Stimulated activated naive CD8-positive, alpha-beta T cell treated with anti-CD3 and anti-CD28 coated beads, Interleukin-15, Interleukin-2, amounts not matched to agents 100 U/mL and 50 U/mL, for 24 hours (primary cell): Measurements from ENCODE around the gene SLFN12L.
"Not testable (repeated sequence)": the region's sequence is repeated elsewhere in the genome, so short reads cannot be mapped to it uniquely, and the experiment has no call there.

Source experiments
- ATAC-seq: fragments of 150-1000 bp; cut with Tn5 transposase; one replicate; pipeline ENCODE4 v1.10.0; 2021
- DNase-seq: peaks from one replicate; pipeline ENCODE4 v3.0.0; 2021

Gene SLFN12L

GRCh38 chr17:35542990-35543389 is 5.5 kb upstream of the SLFN12L start:
- ATAC-seq, result no peak
- DNase-seq, result no peak

GRCh38 chr17:35541434-35541833 is 4.0 kb upstream of the SLFN12L start:
- DNase-seq (no peak), ATAC-seq (no peak)

GRCh38 chr17:35540589-35541404 is 3.3 kb upstream of the SLFN12L start:
- DNase-seq (peak; percentile 64), ATAC-seq (peak; percentile 42)

DNA sequence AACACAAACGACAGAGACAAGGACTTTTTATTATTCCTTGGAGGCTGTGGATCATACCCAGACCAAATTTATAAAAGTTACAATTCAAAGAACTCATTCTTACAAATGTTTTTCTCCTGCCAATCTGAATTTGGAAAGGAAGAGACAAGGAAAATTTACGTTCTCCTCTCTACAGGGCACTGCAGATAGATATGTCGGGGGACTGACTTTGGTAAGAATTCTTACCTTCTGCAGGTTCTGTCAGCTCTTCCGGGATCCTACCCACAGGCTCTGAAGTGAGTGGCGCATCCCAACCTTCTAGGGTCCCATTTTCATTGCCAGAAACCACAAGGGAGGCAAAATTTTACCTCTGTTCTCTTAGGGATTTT is 2.2 kb upstream of the SLFN12L start:
- ATAC-seq, result no peak
- no peak for DNase-seq

DNA sequence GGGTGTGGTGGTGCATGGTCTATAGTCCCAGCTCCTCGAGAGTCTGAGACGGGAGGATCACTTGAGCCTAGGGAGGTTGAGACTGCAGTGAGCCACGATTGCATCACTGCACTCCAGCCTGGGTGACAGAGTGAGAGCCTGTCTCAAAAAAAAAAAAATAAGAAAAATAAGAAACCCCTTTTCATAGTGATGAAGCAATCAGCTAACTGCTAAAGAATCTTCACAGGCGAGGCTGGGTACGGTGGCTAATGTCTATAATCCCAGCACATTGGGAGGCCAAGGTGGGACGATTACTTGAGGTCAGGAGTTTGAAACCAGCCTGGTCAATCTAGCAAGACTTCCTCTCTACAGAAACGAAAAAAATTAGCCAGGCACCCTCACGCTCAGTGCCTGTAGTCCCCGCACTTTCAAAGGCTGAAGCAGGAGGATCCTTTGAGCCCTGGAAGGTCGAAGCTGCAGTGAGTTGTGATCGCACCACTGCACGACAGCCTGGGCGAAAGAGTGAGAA is 760 bp downstream of the SLFN12L start:
- ATAC-seq (peak; percentile 51), DNase-seq (peak; percentile 41)

GRCh38 chr17:35535406-35535805 is 2.1 kb downstream of the SLFN12L start:
- DNase-seq, ATAC-seq: not testable (repeated sequence)

GRCh38 chr17:35534576-35535093 is 2.8 kb downstream of the SLFN12L start:
- no peak for DNase-seq
- no peak for ATAC-seq

DNA sequence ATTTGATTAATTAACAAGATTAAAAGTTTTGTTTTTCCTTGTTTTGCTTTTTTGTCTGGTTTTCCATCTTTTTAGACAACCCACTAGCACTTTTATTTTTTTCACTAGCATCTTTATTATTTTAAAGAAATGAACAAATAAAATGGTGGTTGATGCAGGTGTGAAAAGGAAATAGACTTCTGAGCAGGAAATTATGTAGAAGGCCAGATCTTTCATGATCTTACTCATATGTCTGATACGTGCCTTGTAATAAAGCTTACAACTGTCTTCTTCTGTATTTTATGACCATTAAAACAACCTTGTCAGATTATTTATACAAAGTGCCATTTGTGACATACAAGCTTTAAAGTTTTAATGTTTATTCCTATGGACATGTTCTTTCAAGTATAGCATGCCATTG is 6.3 kb downstream of the SLFN12L start:
- ATAC-seq (no peak), DNase-seq (no peak)

- DNase-seq, result no peak
- no peak for ATAC-seq
These were observed 7.6 kb downstream of the SLFN12L start for GRCh38 chr17:35529866-35530265.

DNA sequence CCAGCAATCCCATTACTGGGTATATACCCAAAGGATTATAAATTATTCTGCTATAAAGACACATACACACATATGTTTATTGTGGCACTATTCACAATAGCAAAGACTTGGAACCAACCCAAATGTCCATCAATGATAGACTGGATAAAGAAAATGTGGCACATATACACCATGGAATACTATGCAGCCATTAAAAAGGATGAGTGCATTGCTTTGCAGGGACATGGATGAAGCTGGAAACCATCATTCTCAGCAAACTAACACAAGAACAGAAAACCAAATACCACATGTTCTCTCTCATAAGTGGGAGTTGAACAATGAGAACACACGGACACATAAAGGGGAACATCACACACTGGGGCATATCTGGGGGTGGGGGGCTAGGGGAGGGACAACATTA is 8.2 kb downstream of the SLFN12L start:
- ATAC-seq, DNase-seq: not testable (repeated sequence)

- DNase-seq, result no peak
- no peak for ATAC-seq
These were observed 14.2 kb downstream of the SLFN12L start for GRCh38 chr17:35523296-35523695.

DNA sequence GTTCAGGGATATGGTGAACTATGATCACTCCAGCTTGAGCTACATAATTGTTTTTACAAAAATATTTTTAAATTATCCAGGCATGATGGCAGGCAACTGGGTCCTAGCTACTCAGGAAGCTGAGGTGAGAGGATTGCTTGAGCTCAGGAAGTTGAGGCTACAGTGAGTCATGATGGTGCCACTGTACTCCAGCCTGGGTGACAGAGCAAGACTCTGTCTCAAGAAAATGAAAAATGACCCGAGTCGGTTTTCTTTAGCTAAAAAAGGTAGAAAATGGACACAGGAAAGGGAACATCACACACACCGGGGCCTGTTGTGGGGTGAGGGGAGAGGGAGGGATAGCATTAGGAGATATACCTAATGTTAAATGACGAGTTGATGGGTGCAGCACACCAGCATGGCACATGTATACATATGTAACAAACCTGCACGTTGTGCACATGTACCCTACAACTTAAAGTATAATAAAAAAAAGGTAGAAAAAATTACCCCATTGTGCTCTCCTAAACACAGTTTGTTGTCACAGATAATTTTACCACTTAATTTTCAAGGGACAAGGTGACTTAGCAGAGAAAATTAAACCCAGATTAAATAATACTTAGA is 15.7 kb downstream of the SLFN12L start:
- DNase-seq, result peak; percentile 37
- ATAC-seq, result peak; percentile 88

DNA sequence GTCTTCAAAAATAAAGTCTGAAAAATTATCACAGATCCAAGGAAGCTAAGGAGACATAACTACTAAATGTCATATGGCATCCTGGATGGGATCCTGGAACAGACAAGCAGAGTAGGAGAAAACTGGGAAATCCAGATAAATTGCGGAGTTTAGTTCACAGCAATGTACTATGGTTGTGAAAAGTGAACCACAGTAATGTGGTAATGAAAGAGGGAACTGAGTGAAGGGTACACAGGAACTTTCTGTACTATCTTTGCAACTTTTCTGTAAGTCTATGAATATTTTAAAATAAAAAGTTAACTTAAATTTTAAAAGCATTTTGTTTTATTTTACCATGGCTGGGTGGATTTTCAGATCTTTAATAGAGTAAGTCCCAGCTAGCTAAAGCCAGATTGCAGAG is 16.3 kb downstream of the SLFN12L start:
- DNase-seq (no peak), ATAC-seq (no peak)

GRCh38 chr17:35519906-35520442 is 17.5 kb downstream of the SLFN12L start:
- DNase-seq (no peak), ATAC-seq (no peak)

DNA sequence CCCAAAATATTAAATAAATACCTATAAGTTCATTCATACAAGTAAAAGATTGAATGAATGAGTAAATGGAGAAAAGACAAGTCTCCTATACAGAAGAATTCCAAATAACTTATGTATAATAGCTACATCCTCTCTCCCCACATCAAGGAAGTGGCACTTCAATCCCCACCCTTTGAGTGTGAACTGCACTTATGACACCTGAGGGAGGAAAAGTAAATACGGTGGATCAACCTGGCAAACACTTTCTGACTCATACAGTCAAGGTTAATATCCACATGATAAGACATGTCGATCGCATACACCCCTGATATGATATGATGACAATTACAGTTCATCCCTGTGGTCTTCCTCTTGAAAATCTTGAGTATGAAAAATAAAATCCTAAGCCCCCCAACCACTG is 18.0 kb downstream of the SLFN12L start:
- DNase-seq (no peak), ATAC-seq (no peak)

DNA sequence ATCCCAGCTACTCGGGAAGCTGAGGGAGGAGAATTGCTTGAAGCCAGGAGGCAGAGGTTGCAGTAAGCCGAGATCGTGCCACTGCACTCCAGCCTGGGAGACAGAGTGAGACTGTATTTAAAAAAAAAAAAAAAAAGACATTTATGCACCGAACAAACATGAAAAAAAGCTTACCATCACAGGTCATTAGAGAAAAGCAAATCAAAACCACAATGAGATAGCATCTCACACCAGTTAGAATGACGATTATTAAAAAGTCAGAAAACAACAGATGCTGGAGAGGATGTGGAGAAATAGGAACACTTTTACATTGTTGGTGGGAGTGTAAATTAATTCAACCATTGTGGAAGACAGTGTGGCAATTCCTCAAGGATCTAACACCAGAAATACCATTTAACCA is 19.0 kb downstream of the SLFN12L start:
- ATAC-seq, DNase-seq: not testable (repeated sequence)

DNA sequence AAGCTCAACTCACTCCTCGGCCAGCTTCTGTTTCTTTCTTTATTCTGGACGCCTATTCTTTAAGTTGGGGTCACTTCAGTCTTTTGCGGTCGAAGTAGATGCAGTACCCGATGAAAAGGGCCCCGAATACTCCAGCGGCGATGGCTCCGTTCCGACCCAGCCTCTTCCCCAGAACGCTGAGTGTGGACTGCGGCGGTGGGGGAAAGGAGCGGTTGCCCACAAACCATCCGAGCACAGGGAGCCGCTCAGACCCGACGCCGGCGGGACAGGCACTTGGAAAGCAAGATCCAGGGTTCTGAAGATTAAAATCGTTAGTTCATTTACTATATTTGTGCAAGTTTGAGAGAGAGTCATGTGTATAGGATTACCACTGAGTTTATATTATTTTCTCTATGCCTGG is 22.5 kb downstream of the SLFN12L start:
- DNase-seq, result no peak
- no peak for ATAC-seq

DNA sequence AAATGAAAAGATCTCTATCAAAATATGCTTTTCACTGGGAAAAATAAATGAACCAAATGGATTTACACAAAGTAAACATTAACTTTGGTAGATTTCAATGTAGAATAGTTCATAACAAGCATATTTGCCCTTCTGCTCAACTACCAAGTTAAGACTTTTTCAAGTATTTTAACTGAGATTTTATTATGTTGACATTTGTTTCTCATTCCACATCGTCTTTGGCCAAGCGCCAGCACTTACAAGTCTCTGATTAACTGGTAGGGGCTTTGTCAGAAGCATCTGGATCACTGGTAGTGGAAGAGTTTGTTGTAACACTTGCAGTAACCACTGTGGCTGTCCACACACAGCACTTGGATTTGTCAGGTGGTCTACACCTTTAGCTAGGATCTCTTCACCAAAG is 22.9 kb downstream of the SLFN12L start:
- no peak for ATAC-seq

DNA sequence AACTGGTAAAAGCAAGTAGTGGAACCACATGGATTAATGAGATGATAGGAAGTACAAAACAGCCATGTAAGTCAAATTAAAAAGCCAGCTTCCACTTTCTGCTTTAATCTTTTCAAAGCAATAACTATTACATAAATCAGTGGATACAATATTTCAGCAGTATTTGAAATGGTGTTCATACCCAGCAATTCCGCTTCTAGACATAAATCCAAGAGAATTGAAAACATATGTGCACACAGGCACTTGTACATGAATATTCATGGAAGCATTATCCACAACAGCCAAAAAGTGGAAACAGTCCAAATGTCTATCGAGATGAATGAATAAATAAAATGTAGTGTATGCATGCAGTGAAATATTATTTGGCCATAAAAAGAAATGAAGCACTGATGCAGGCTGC is 27.4 kb downstream of the SLFN12L start:
- ATAC-seq, result no peak
- DNase-seq, result no peak

More for the DNA sequence above, 22.9 kb downstream of the SLFN12L start:
- DNase-seq, result no peak

- DNase-seq, ATAC-seq: not testable (repeated sequence)
These were observed 29.8 kb downstream of the SLFN12L start for GRCh38 chr17:35507714-35508113.

DNA sequence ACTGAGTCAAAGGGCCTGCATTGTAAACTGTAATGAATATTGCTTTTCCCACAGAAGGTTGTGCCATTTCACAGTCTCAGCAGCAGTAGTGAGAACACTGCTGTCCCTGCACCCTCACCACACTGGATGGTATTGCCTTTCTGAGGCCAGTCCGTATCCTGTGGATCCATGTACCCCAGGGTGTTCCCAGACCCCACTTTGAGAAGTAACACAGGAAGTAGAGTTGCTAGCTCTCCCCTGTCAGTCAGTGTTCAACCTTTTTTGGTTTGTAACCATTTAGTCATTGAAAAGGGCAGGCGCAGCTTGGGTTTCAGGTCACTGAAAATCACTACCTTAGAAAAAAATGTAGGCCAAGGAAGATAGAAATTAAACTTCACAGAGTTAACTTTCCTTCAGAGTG is 37.9 kb downstream of the SLFN12L start:
- ATAC-seq, result no peak
- no peak for DNase-seq

- ATAC-seq (no peak), DNase-seq (no peak)
These were observed 38.9 kb downstream of the SLFN12L start for GRCh38 chr17:35498448-35499178.
